ENCODE measurements around the gene ID1. TPM values are rescaled to one million over a fixed set of nuclear protein-coding genes. Genes with fewer than 3 reads are reported as not detected.

Gene ID1
- total RNA-seq, 1 experiment from 2014 or later, result 360 TPM

GRCh38 chr20:31593221-31594001, 11.7 kb upstream of the ID1 start:
- Histone ChIP-seq H2BK12ac (ENCODE audit: insufficient read length, low read depth, low read length) (no peak overlapping the region), H2AFZ (ENCODE audit: low read length) (no peak overlapping the region), H3K56ac (ENCODE audit: insufficient read length, low read depth, low read length) (no peak overlapping the region), H4K5ac (ENCODE audit: insufficient read length, low read depth, low read length) (no peak overlapping the region), H4K20me1 (ENCODE audit: control insufficient read depth, insufficient read depth, insufficient read length) (no peaks in the 10 kb centered on the region), H3K27me3 (ENCODE audit: insufficient read depth, low read length) (no peaks in the 10 kb centered on the region), H3K79me2 (ENCODE audit: insufficient read depth, low read length) (no peaks in the 10 kb centered on the region), H4K8ac (replicated peaks; ENCODE audit: insufficient read length, low read depth, low read length) (no peak overlapping the region), H3K4me2 (ENCODE audit: insufficient read depth, insufficient read length, low read length) (no peak overlapping the region), H3K9ac (ENCODE audit: extremely low read depth, insufficient read length, low read length) (no peak overlapping the region), H3T11ph (ENCODE audit: low read length) (no peak overlapping the region), H2BK120ac (ENCODE audit: low read depth, low read length, poor library complexity, severe bottlenecking) (no peak overlapping the region), H2AK5ac (ENCODE audit: insufficient read length, low read length) (no peak overlapping the region), H3K4ac (ENCODE audit: low read depth, low read length) (no peak overlapping the region; the same call in 1 of the 2 replicates), H3K79me1 (ENCODE audit: insufficient read depth, low read depth, low read length, poor library complexity, severe bottlenecking) (no peaks in the 10 kb centered on the region), H3K23ac (ENCODE audit: insufficient read length, low read depth, low read length) (no peak overlapping the region), H2BK20ac (ENCODE audit: low read depth, low read length, poor library complexity, severe bottlenecking) (no peak overlapping the region), H3K18ac (ENCODE audit: insufficient read length, low read depth, low read length) (peak overlapping the region; percentile 69), H3K23me2 (ENCODE audit: insufficient read length, low read depth, low read length, poor library complexity, severe bottlenecking) (no peaks in the 10 kb centered on the region), H3K14ac (ENCODE audit: insufficient read depth, low read length) (peak overlapping the region; percentile 64; the same call in 1 of the 2 replicates), H4K91ac (ENCODE audit: insufficient read length, low read depth, low read length) (peak overlapping the region; percentile 14), H3K9me3 (ENCODE audit: control insufficient read depth, low read depth, low read length) (no peaks in the 10 kb centered on the region), H2BK15ac (ENCODE audit: low read depth, low read length) (no peak overlapping the region), H2BK5ac (ENCODE audit: insufficient read length, low read length) (no peak overlapping the region), H3K4me1 (ENCODE audit: insufficient read depth, low read length) (peaks cover 7% of the 10 kb centered on the region; the same call in 1 of the 2 replicates), H3K27ac (ENCODE audit: insufficient read length, low read depth, low read length) (no peak overlapping the region)
- peak; percentile 48 for DNase-seq
- Mint-ChIP-seq H3K9me3 (no peaks in the 10 kb centered on the region; a peak in 3 of 5 replicates), H3K4me3 (no peak overlapping the region; a peak in 1 of 5 replicates), H3K27me3 (ENCODE audit: low read depth) (no peaks in the 10 kb centered on the region; the same call in 1 of the 2 replicates), H3K36me3 (ENCODE audit: insufficient read depth in 1 of 3, low read depth in 3 of 3) (no peaks in the 10 kb centered on the region; a peak in 1 of 7 replicates), H3K27ac (peak overlapping the region; percentile 68 to 96 (median 94); a peak in 6 of 7 replicates), H3K4me1 (peaks cover 56 to 60% of the 10 kb centered on the region in 2 experiments)
- WGBS (ENCODE audit: extremely low coverage, insufficient read length, low lambda C conversion rate), result no CpG with 5 or more reads among the region's 11 CpGs
- TF ChIP-seq CTCF (conservative IDR thresholded peaks at IDR 0.05), result 0 out of 3 replicates have a peak, but pooled peaks have one; percentile 9
